Cardiac septum (tissue), 1 donor: Measurements from ENCODE around the gene PLA2G4A. TPM values are rescaled to one million over a fixed set of nuclear protein-coding genes. Genes with fewer than 3 reads are reported as not detected.

Experiments
- DNase-seq: peaks from one replicate; pipeline ENCODE4 v3.0.0-alpha.2; 2020; ENCODE audit warnings: low spot score
- intact Hi-C: fragments of 100-400 bp; cut with DNase I; formaldehyde crosslinking; loops from one replicate; pipeline ENCODE4 v1.14.0; 2022
- total RNA-seq: library from RNA; stranded (reverse); fragmentation: NEBNext Ultra II Directional; extraction: Animal tissue kit (Norgen Biotek cat#: 25700); gene quantifications from one replicate; pipeline ENCODE4 v1.2.1, GENCODE V29; 2021
- donor health status: DM: no; HTN: no; CAD: no.

The PLA2G4A gene
- total RNA-seq, 1 donor from 2014 or later = 1.3 TPM

GRCh38 chr1:186957314-186957713 is 128.6 kb downstream of the PLA2G4A start:
- intact Hi-C loops = no loop called here
- DNase-seq = no peak

GRCh38 chr1:186958520-186958919 is 129.8 kb downstream of the PLA2G4A start:
- intact Hi-C loops = no loop called here
- DNase-seq = no peak

- intact Hi-C loops = no loop called here
These were observed 132.1 kb downstream of the PLA2G4A start for GRCh38 chr1:186960861-186961260.

GRCh38 chr1:186965847-186966246 is 137.1 kb downstream of the PLA2G4A start:
- intact Hi-C loops = no loop called here
- no peak for DNase-seq

More at GRCh38 chr1:186960861-186961260, 132.1 kb downstream of the PLA2G4A start:
- no peak for DNase-seq

- intact Hi-C loops = no loop called here
These were observed 137.7 kb downstream of the PLA2G4A start for GRCh38 chr1:186966456-186966855.

GRCh38 chr1:186967656-186968394 is 139.1 kb downstream of the PLA2G4A start:
- intact Hi-C loops = no loop called here
- no peak for DNase-seq

More at GRCh38 chr1:186966456-186966855, 137.7 kb downstream of the PLA2G4A start:
- no peak for DNase-seq

- intact Hi-C loops = no loop called here
- no peak for DNase-seq
These were observed 146.0 kb downstream of the PLA2G4A start for GRCh38 chr1:186974774-186975181.

GRCh38 chr1:186975220-186975619 is 146.5 kb downstream of the PLA2G4A start:
- intact Hi-C loops = no loop called here
- no peak for DNase-seq

- intact Hi-C loops = no loop called here
- no peak for DNase-seq
These were observed 148.0 kb downstream of the PLA2G4A start for GRCh38 chr1:186976700-186977099.

- intact Hi-C loops = no loop called here
- DNase-seq = no peak
These were observed 148.7 kb downstream of the PLA2G4A start for GRCh38 chr1:186977266-186977957.

GRCh38 chr1:186978596-186979556 is 150.1 kb downstream of the PLA2G4A start:
- intact Hi-C loops = no loop called here
- DNase-seq = no peak

GRCh38 chr1:186980400-186980799 is 151.7 kb downstream of the PLA2G4A start:
- intact Hi-C loops = no loop called here
- DNase-seq = no peak

- DNase-seq = no peak
- intact Hi-C loops = no loop called here
These were observed 153.4 kb downstream of the PLA2G4A start for GRCh38 chr1:186982116-186982515.

GRCh38 chr1:186983327-186983726 is 154.6 kb downstream of the PLA2G4A start:
- intact Hi-C loops = no loop called here
- no peak for DNase-seq

GRCh38 chr1:186984959-186985358 is 156.2 kb downstream of the PLA2G4A start:
- DNase-seq = no peak
- intact Hi-C loops = loop anchor here (5.0 kb wide), 3 partner anchors 378 to 583 kb away; no protein-coding TSS in a partner anchor

GRCh38 chr1:186985889-186986491 is 157.2 kb downstream of the PLA2G4A start:
- intact Hi-C loops = loop anchor here (5.0 kb wide), 3 partner anchors 379 to 584 kb away; no protein-coding TSS in a partner anchor
- no peak for DNase-seq

- DNase-seq = no peak
- intact Hi-C loops = loop anchor here (5.0 kb wide), 3 partner anchors 380 to 585 kb away; no protein-coding TSS in a partner anchor
These were observed 158.3 kb downstream of the PLA2G4A start for GRCh38 chr1:186987065-186987464.

GRCh38 chr1:186987769-186988168 is 159.0 kb downstream of the PLA2G4A start:
- intact Hi-C loops = loop anchor here (5.0 kb wide), 3 partner anchors 380 to 585 kb away; no protein-coding TSS in a partner anchor
- no peak for DNase-seq

- DNase-seq = no peak
- intact Hi-C loops = no loop called here
These were observed 165.2 kb downstream of the PLA2G4A start for GRCh38 chr1:186993996-186994395.
